Suprapubic skin (tissue), 4 donors: ENCODE results near the gene PEX7. TPM values are rescaled to one million over a fixed set of nuclear protein-coding genes. Genes with fewer than 3 reads are reported as not detected.
"Not testable (repeated sequence)": the region's sequence is repeated elsewhere in the genome, so short reads cannot be mapped to it uniquely, and the experiment has no call there.

ENCODE experiments used
- DNase-seq, 2 donors: peaks; one replicate each; pipeline ENCODE4 v3.0.0-alpha.2; 2019; ENCODE audit warnings: low spot score in 2 of 2
- H3K27ac ChIP-seq: fragments of 200-600 bp; sonication (generic); one replicate; pipeline ENCODE4 v1.5.1; 2019
- H3K27me3 ChIP-seq: fragments of 200-600 bp; sonication (generic); one replicate; pipeline ENCODE4 v1.5.1; 2019
- H3K36me3 ChIP-seq: fragments of 200-600 bp; sonication (generic); one replicate; pipeline ENCODE4 v1.5.1; 2019
- H3K4me1 ChIP-seq: fragments of 200-600 bp; sonication (generic); one replicate; pipeline ENCODE4 v1.5.1; 2019
- H3K4me3 ChIP-seq: fragments of 200-600 bp; sonication (generic); one replicate; pipeline ENCODE4 v1.5.1; 2019; ENCODE audit warnings: mild to moderate bottlenecking
- H3K9me3 ChIP-seq: fragments of 200-600 bp; sonication (generic); one replicate; pipeline ENCODE4 v1.5.1; 2019
- CTCF ChIP-seq, 2 donors: fragments of 200-600 bp in 1 of 2; fragments of 450-650 bp in 1 of 2; sonication (generic) in 1 of 2; IDR thresholded peaks; one replicate each; pipeline ENCODE4 v1.5.1; 2016 to 2019; ENCODE audit warnings: antibody characterized with exemption in 2 of 2, mild to moderate bottlenecking in 1 of 2, moderate library complexity in 1 of 2
- EP300 ChIP-seq: sonication (generic); formaldehyde crosslinking; IDR thresholded peaks from one replicate; pipeline ENCODE4 v1.6.1; 2017; ENCODE audit warnings: antibody characterized with exemption
- POLR2A ChIP-seq, 2 donors: fragments of 450-650 bp; IDR thresholded peaks; one replicate each; pipeline ENCODE4 v1.6.1; 2017; ENCODE audit warnings: antibody characterized with exemption in 2 of 2, mild to moderate bottlenecking in 2 of 2, moderate library complexity in 2 of 2
- POLR2AphosphoS5 ChIP-seq, 3 donors: sonication (generic); formaldehyde crosslinking; IDR thresholded peaks; one replicate each; pipeline ENCODE4 v1.6.1; 2017; ENCODE audit warnings: antibody characterized with exemption in 3 of 3
- WGBS: methylation state at CpG from one replicate; pipeline ENCODE4 v1.1.5; 2018; 5-methylcytosine and 5-hydroxymethylcytosine counted together
- total RNA-seq, 4 donors: library from RNA; depleted of rRNA; stranded (reverse); fragments of >200 nt; gene quantifications; one replicate each; pipeline ENCODE4 v1.1.0, GENCODE V29; 2016

PEX7 gene
- total RNA-seq, 4 donors from 2014 or later = 4.3 to 21.2 (median 12.4) TPM

- no peak for DNase-seq
- 95% methylated on average over 7 of the region's 7 CpGs for WGBS
Measured at GRCh38 chr6:136809091-136809860, 13.1 kb upstream of the PEX7 start.

DNA sequence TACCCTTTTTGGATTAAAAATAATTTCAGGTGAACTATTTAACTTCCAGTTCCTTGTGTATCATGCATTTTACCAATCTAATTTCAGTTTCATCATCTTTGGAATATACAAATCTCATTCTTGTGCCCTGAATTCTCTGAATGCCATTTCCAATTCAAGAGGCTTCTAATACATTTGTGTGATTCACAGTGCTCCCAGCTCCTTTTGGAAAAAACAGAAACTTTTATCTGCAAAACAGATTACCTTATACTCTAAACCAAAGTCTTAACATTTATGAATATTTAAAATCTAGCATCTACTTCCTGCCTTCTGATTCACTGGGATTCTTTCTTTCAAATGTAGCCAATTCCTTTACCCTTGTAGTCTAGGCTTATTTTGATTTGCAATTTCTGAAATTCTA, 11.1 kb upstream of the PEX7 start:
- no peak for TF ChIP-seq POLR2A (IDR thresholded peaks at IDR 0.05)
- no peak for TF ChIP-seq POLR2AphosphoS5 (IDR thresholded peaks at IDR 0.05)
- TF ChIP-seq CTCF (IDR thresholded peaks at IDR 0.05) = no peak
- TF ChIP-seq EP300 = no peak
- no peaks in the 10 kb centered on the region for H3K4me1 ChIP-seq
- no peak overlapping the region for H3K27ac ChIP-seq
- no peaks in the 10 kb centered on the region for H3K27me3 ChIP-seq
- DNase-seq = no peak
- no peaks in the 10 kb centered on the region for H3K9me3 ChIP-seq
- no peaks in the 10 kb centered on the region for H3K36me3 ChIP-seq
- H3K4me3 ChIP-seq = no peak overlapping the region

More at GRCh38 chr6:136809091-136809860, 13.1 kb upstream of the PEX7 start:
- Histone ChIP-seq H3K4me3 (no peak overlapping the region), H3K4me1 (no peaks in the 10 kb centered on the region), H3K27me3 (no peaks in the 10 kb centered on the region), H3K36me3 (no peaks in the 10 kb centered on the region), H3K9me3 (no peaks in the 10 kb centered on the region), H3K27ac (no peak overlapping the region)
- TF ChIP-seq CTCF (IDR thresholded peaks at IDR 0.05) (no peak), POLR2A (IDR thresholded peaks at IDR 0.05) (no peak), EP300 (no peak), POLR2AphosphoS5 (IDR thresholded peaks at IDR 0.05) (no peak)

GRCh38 chr6:136812174-136812573, 10.2 kb upstream of the PEX7 start:
- TF ChIP-seq POLR2A (IDR thresholded peaks at IDR 0.05) (no peak), CTCF (IDR thresholded peaks at IDR 0.05) (no peak), POLR2AphosphoS5 (IDR thresholded peaks at IDR 0.05) (no peak), EP300 (no peak)
- no peak overlapping the region for H3K4me3 ChIP-seq
- no peaks in the 10 kb centered on the region for H3K27me3 ChIP-seq
- no peak overlapping the region for H3K27ac ChIP-seq
- 88% methylated on average over 2 of the region's 2 CpGs for WGBS
- no peaks in the 10 kb centered on the region for H3K4me1 ChIP-seq
- no peaks in the 10 kb centered on the region for H3K36me3 ChIP-seq
- no peaks in the 10 kb centered on the region for H3K9me3 ChIP-seq
- DNase-seq = no peak

- not testable (repeated sequence) for H3K4me1 ChIP-seq, H3K9me3 ChIP-seq, H3K27ac ChIP-seq, H3K27me3 ChIP-seq, H3K4me3 ChIP-seq, DNase-seq, H3K36me3 ChIP-seq
- 88% methylated on average over 1 of the region's 1 CpG for WGBS
Measured at GRCh38 chr6:136815608-136816007, 6.8 kb upstream of the PEX7 start.

- no peaks in the 10 kb centered on the region for H3K27me3 ChIP-seq
- no peaks in the 10 kb centered on the region for H3K9me3 ChIP-seq
- no peak for DNase-seq
- TF ChIP-seq POLR2AphosphoS5 (IDR thresholded peaks at IDR 0.05) = no peak
- no peak for TF ChIP-seq EP300
- no peak for TF ChIP-seq CTCF (IDR thresholded peaks at IDR 0.05)
- H3K4me3 ChIP-seq = no peak overlapping the region
- WGBS = 68% methylated on average over 2 of the region's 2 CpGs
- H3K36me3 ChIP-seq = no peaks in the 10 kb centered on the region
- no peak overlapping the region for H3K27ac ChIP-seq
- peaks cover 1% of the 10 kb centered on the region for H3K4me1 ChIP-seq
Measured at GRCh38 chr6:136816656-136817055, 5.7 kb upstream of the PEX7 start.

DNA sequence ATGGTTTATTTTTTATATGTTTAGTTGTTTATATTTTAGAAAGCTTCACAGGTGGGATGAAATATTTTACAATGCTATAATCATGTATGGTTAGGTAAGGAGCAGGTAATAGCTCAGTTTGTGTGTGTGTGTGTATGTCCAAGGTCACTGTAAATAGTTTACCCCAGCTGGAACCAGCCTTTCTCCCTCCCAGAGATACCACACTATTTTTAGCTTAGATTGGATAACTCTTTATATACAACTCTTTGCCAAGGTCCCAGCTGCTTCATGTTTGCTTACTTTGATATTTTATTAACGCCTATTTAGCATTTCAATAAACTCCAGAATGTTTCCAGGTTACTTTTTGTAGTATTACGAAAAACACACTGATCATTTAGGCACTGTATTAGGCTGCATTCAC, 1.8 kb upstream of the PEX7 start:
- no peak for TF ChIP-seq CTCF (IDR thresholded peaks at IDR 0.05)
- no peak for TF ChIP-seq POLR2A (IDR thresholded peaks at IDR 0.05)
- no peak for TF ChIP-seq EP300
- TF ChIP-seq POLR2AphosphoS5 (IDR thresholded peaks at IDR 0.05) = no peak
- H3K36me3 ChIP-seq = no peaks in the 10 kb centered on the region
- H3K9me3 ChIP-seq = no peaks in the 10 kb centered on the region
- DNase-seq = no peak
- no peaks in the 10 kb centered on the region for H3K27me3 ChIP-seq
- H3K4me1 ChIP-seq = peaks cover 12% of the 10 kb centered on the region
- no peak overlapping the region for H3K27ac ChIP-seq
- 79% methylated on average over 2 of the region's 2 CpGs for WGBS
- no peak overlapping the region for H3K4me3 ChIP-seq
